HG03039 (cell line): ENCODE measurements around the gene TMED5.
"Not testable (repeated sequence)": the region's sequence is repeated elsewhere in the genome, so short reads cannot be mapped to it uniquely, and the experiment has no call there.

Source experiments
- ATAC-seq: cut with Tn5 transposase; IDR thresholded peaks from one replicate; pipeline ENCODE4 v1.9.1; 2021; ENCODE audit warnings: mild to moderate bottlenecking, moderate library complexity; ENCODE audit not compliant: unreplicated experiment

TMED5 gene

GRCh38 chr1:93179886-93180722 is at the start of gene TMED5:
TMED5 (minus strand) TSS chr1:93180413; CDS start chr1:93180242, 171 bp downstream.
- ATAC-seq: peak; percentile 88

- ATAC-seq: no peak
These were observed 42.9 kb upstream of the TMED5 start for GRCh38 chr1:93223023-93223675.

GRCh38 chr1:93221913-93222312 is 41.7 kb upstream of the TMED5 start:
- ATAC-seq: no peak

DNA sequence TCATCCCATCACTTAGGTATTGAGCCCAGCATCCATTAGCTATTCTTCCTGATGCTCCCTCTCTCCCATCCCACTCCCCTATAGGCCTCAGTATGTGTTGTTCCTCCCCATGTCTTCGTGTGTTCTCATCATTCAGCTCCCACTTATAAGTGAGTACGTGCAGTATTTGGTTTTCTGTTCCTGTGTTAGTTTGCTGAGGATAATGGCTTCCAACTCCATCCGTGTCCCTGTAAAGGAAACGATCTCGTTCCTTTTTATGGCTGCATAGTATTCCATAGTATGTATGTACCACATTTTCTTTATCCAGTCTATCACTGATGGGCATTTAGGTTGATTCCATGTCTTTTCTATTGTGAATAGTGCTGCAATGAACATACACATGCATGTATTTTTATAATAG is 40.5 kb upstream of the TMED5 start:
- ATAC-seq: not testable (repeated sequence)

- no peak for ATAC-seq
These were observed 39.2 kb upstream of the TMED5 start for GRCh38 chr1:93219443-93219842.

DNA sequence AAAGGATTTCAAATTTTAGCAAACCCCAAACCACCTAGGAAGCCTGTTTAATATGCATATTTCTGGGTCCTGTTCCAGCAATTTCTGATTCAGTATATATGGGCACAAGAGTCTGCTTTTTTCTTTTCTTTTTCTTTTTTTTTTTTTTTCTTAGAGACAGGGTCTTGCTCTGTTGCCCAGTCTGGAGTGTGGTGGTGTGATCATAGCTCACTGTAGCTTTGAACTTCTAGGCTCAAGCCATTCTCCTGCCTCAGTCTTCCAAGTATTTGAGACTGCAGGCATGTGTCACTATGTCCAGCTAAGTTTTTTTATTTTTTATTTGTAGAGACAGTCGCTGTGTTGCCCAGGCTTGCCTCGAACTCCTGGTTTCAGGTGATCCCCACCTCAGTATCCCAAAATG is 35.1 kb upstream of the TMED5 start:
- no peak for ATAC-seq

GRCh38 chr1:93207211-93207610 is 27.0 kb upstream of the TMED5 start:
- no peak for ATAC-seq

DNA sequence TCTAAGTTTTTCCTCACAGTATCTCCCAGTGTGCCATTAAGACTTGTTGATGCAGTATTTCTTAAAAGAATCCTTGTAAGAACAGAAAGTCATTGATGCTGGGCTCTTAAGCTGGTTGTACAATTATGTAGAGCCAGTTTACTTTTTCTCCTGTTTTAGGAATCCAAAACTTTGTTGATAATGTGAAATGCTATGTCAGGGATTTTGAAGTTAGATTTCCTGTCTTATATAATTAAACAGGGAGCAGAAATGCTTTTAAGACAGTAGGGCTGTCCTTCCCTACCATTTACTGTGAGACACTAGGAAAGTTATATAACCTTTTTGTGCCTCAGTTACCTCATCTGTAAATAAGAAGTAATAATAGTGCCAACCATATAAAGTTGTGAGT is 26.3 kb upstream of the TMED5 start:
- no peak for ATAC-seq

GRCh38 chr1:93205892-93206566 is 25.8 kb upstream of the TMED5 start:
- no peak for ATAC-seq

GRCh38 chr1:93200714-93201113 is 20.5 kb upstream of the TMED5 start:
- ATAC-seq: no peak

GRCh38 chr1:93200086-93200620 is 19.9 kb upstream of the TMED5 start:
- no peak for ATAC-seq

GRCh38 chr1:93199150-93199549 is 18.9 kb upstream of the TMED5 start:
- no peak for ATAC-seq

DNA sequence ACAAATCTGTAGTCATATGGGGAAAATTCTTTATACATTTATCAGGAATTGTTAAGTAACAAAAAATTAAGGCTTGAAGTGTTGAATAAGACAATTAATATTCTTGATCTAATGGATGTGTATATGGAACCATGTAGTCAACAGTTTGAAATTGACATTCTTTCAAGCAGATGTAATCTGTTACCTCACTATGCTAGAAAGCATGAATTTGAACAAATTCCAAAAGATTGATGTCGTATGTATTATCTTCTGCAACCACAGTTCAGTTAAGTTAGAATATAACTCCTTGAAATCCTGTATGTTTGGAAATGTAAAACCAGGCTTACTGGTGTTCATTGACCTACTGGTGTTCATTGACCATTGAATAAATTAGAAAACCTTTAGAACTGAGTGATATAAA is 16.4 kb upstream of the TMED5 start:
- no peak for ATAC-seq

GRCh38 chr1:93194231-93194990 is 14.2 kb upstream of the TMED5 start:
- ATAC-seq: no peak

DNA sequence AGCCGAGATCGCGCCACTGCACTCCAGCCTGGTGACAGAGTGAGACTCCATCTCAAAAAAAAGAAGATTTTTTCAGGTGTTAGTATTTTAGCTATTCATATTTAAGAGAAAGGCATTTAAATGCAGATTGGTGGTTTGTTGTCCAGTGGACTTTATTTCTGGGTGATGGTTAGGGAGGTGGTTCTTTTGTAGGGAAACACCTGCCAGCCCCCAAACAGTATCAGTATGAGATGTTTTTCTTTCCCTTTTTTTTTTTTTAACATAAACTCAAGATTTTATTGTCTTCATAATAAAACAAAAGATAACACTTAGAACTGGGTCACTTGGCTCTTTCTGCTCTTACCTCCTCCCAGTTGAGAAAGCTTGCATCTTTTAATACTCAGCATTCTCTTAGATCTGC is 10.2 kb upstream of the TMED5 start:
- ATAC-seq: no peak

GRCh38 chr1:93186667-93187066 is 6.5 kb upstream of the TMED5 start:
- no peak for ATAC-seq

DNA sequence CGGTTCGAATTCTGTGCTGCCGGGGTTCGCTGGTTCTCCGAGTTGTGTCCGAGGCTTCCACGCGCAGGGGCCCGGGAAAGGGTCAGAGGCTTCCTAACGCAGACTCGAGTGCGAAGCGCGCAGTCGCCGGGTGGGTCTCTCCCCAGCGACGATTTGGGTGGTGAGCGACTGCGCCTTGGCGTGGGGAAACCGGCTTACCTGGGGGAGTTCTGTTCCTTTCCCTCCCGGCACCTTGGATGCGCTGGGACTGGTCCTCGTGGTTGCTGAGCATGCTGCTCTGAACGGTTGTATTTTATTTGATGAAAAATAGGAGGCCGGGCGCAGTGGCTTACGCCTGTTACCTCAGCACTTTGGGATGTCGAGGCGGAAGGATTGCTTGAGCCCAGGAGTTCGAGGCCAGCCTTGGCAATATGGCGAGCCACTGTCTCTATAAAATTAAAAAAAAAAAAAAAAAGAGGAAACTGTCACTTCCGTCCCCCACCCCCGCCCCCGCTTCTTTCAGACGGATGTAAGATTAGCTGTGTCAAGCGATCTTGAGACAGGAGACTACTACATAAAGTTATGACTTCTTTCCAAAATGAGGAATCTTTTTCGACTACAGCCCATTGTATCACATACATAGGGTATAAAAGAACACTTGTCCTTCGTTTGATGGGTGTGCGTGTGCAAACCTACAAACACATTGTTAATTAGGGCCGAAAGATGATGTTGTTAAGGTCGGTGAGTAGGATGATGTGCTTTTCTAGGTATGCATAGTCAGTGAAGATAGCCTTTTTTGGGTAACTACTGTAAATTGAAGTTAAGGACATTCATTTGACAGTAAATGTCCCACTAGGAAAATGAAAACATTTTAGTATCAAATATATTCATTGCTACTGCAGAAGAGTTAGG is 755 bp upstream of the TMED5 start, which contains the start of gene CCDC18:
CCDC18 (plus strand) TSS at position 2 of the 891 bp plus-strand sequence. CDS start 2,638 bp downstream, outside the sequence.
- ATAC-seq: peak; percentile 8

- no peak for ATAC-seq
These were observed 1.8 kb downstream of the TMED5 start for GRCh38 chr1:93178418-93178817.

GRCh38 chr1:93177991-93178390 is 2.2 kb downstream of the TMED5 start:
- no peak for ATAC-seq

DNA sequence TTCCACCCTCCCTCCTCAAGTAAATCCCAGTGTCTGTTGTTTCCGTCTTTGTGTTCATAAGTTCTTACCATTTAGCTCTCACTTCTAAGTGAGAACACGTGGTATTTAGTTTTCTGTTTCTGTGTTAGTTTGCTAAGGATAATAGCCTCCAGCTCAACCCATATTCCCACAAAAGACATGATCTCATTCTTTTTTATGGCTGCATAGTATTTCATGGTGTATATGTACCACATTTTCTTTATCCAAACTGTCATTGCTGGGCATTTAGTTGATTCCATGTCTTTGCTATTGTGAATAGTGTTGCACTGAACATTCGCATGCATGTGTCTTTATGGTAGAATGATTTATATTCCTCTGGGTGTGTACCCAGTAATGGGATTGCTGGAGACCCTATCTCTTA is 5.6 kb downstream of the TMED5 start:
- not testable (repeated sequence) for ATAC-seq
